A549 (cell line): ENCODE measurements around the gene SGSM1. TPM values are rescaled to one million over a fixed set of nuclear protein-coding genes. Genes with fewer than 3 reads are reported as not detected.

Experiments
- ATAC-seq, 2 experiments: fragments of 200-7000 bp in 1 of 2; fragments of >200 bp in 1 of 2; cut with Nextera tagmentation in 1 of 2; cut with Tn5 transposase in 1 of 2; 3 replicates each; pipeline versions ENCODE4 v1.8.0 to v1.9.1; 2018 to 2020; ENCODE audit warnings: mild to moderate bottlenecking in 1 of 2, moderate library complexity in 1 of 2
- CTCF ChIA-PET: fragments of 300-600 bp; sonication (Branson Sonifier 250); formaldehyde crosslinking; extraction: SDS; loops from one replicate; lab custom pipeline; 2021; ENCODE audit warnings: antibody characterized with exemption, inconsistent platforms; lab: Yijun Ruan, JAX
- POLR2A ChIA-PET: fragments of 350-600 bp; formaldehyde crosslinking; extraction: SDS; loops from one replicate; lab custom pipeline; 2021; ENCODE audit warnings: antibody characterized with exemption, inconsistent platforms; lab: Yijun Ruan, JAX
- DNase-seq, 2 experiments: peaks; one replicate each; pipeline versions ENCODE4 v3.0.0 to v3.0.0-alpha.2; 2011 to 2016; ENCODE audit warnings: low read depth in 1 of 2, low spot score in 1 of 2
- FAIRE-seq: peaks from 2 replicates; lab custom pipeline; 2011; peaks lifted over from hg19 to GRCh38; lab: Jason Lieb, UNC
- H3K27ac ChIP-seq, 2 experiments: fragments of >200 bp; sonication (Bioruptor Twin); formaldehyde crosslinking; 3 replicates each; pipeline ENCODE4 v1.5.1; 2016 to 2017
- H3K4me1 ChIP-seq: fragments of >200 bp; sonication (Bioruptor Twin); formaldehyde crosslinking; 3 replicates; pipeline ENCODE4 v1.6.1; 2016
- H3K4me2 ChIP-seq: fragments of >200 bp; sonication (Bioruptor Twin); formaldehyde crosslinking; 3 replicates; pipeline ENCODE4 v1.6.1; 2016
- H3K4me3 ChIP-seq: fragments of >200 bp; sonication (Bioruptor Twin); formaldehyde crosslinking; 3 replicates; pipeline ENCODE4 v1.5.1; 2016
- H3K9me3 ChIP-seq: fragments of >200 bp; sonication (Bioruptor Twin); formaldehyde crosslinking; 3 replicates; pipeline ENCODE4 v1.6.1; 2016
- EHF ChIP-seq: fragments of 250-450 bp; sonication (Bioruptor Pico); IDR thresholded peaks from 2 replicates; pipeline ENCODE4 v1.5.0; 2020; ENCODE audit warnings: mild to moderate bottlenecking
- GATA3 ChIP-seq: IDR thresholded peaks from 2 replicates; pipeline ENCODE4 v1.6.1; 2012; ENCODE audit warnings: borderline replicate concordance
- HDAC2 ChIP-seq: fragments of 200-600 bp; sonication (generic); IDR thresholded peaks from 2 replicates; pipeline ENCODE4 v1.6.1; 2016
- HOXA7 ChIP-seq: fragments of 250-450 bp; sonication (Bioruptor Pico); IDR thresholded peaks from 2 replicates; pipeline ENCODE4 v1.5.0; 2020; ENCODE audit warnings: mild to moderate bottlenecking, moderate library complexity
- JUN ChIP-seq, 2 experiments: fragments of >200 bp; sonication (Bioruptor Twin); formaldehyde crosslinking; IDR thresholded peaks; 2 replicates in 1 of 2; 3 replicates in 1 of 2; pipeline ENCODE4 v1.6.1; 2016 to 2017
- MAFK ChIP-seq: fragments of 450-650 bp; IDR thresholded peaks from 2 replicates; pipeline ENCODE4 v1.6.1; 2014; ENCODE audit not compliant: partially characterized antibody
- NFE2L2 ChIP-seq: fragments of 150-350 bp; conservative IDR thresholded peaks from 2 replicates; pipeline ENCODE4 v1.6.1; 2014; ENCODE audit warnings: low read length
- PHF8 ChIP-seq: fragments of 200-600 bp; sonication (generic); IDR thresholded peaks from 2 replicates; pipeline ENCODE4 v1.6.1; 2016; ENCODE audit warnings: low read depth, mild to moderate bottlenecking, antibody characterized with exemption, moderate library complexity, borderline replicate concordance
- RAD21 ChIP-seq, 2 experiments: fragments of >200 bp in 1 of 2; sonication (Bioruptor Twin) in 1 of 2; formaldehyde crosslinking in 1 of 2; IDR thresholded peaks in 1 of 2; conservative IDR thresholded peaks in 1 of 2; 2 replicates in 1 of 2; 3 replicates in 1 of 2; pipeline ENCODE4 v1.6.1; 2012 to 2018; ENCODE audit warnings: inconsistent platforms in 1 of 2
- RNF2 ChIP-seq: fragments of 200-600 bp; sonication (generic); IDR thresholded peaks from 2 replicates; pipeline ENCODE4 v1.6.1; 2016; ENCODE audit warnings: low read depth, mild to moderate bottlenecking, antibody characterized with exemption, moderate library complexity, borderline replicate concordance
- SMC3 ChIP-seq: fragments of >200 bp; sonication (Bioruptor Twin); formaldehyde crosslinking; IDR thresholded peaks from 3 replicates; pipeline ENCODE4 v1.6.1; 2018; ENCODE audit warnings: inconsistent platforms
- TFCP2L1 ChIP-seq: fragments of 250-450 bp; sonication (Bioruptor Pico); IDR thresholded peaks from 2 replicates; pipeline ENCODE4 v1.5.0; 2021; ENCODE audit warnings: mild to moderate bottlenecking
- TP53 ChIP-seq: fragments of 250-450 bp; sonication (Bioruptor Pico); IDR thresholded peaks from 2 replicates; pipeline ENCODE4 v1.5.0; 2021; ENCODE audit warnings: mild to moderate bottlenecking, moderate library complexity
- WGBS: methylation state at CpG from one replicate; pipeline ENCODE4 v1.1.6; 2017; ENCODE audit errors: missing lambda C conversion rate; 5-methylcytosine and 5-hydroxymethylcytosine counted together
- polyA plus RNA-seq, 4 experiments: library from polyadenylated mRNA; depleted of rRNA in 3 of 4; stranded (reverse); fragments of >200 nt; fragmentation: RNase III in 1 of 4; extraction: RNeasy Plus Mini Kit Qiagen cat#74134 plus additional on column Dnase treatment in 1 of 4; gene quantifications; 2 replicates in 3 of 4; 3 replicates in 1 of 4; pipeline ENCODE4 v1.2.3, GENCODE V29; 2011 to 2017
- TF ChIP-seq, protein P1 (sequence below): fragments of 150-350 bp; IDR thresholded peaks from 2 replicates; pipeline ENCODE4 v1.6.1; 2014; ENCODE audit warnings: low read depth, mild to moderate bottlenecking, low read length
- TF ChIP-seq, protein P2 (sequence below): fragments of 250-450 bp; sonication (Bioruptor Pico); IDR thresholded peaks from 2 replicates; pipeline ENCODE4 v1.5.0; 2020; ENCODE audit warnings: low read depth, mild to moderate bottlenecking, moderate library complexity
- TF ChIP-seq, protein P3 (sequence below): fragments of 200-600 bp; sonication (generic); IDR thresholded peaks from 2 replicates; pipeline ENCODE4 v1.6.1; 2016; ENCODE audit warnings: antibody characterized with exemption, mild to moderate bottlenecking, moderate library complexity
- TF ChIP-seq, protein P4 (sequence below): fragments of >200 bp; sonication (Bioruptor Twin); formaldehyde crosslinking; IDR thresholded peaks from 3 replicates; pipeline ENCODE4 v1.5.1; 2016
- TF ChIP-seq, protein P5 (sequence below): IDR thresholded peaks from 2 replicates; pipeline ENCODE4 v1.6.1; 2012

The SGSM1 gene
- polyA plus RNA-seq, 2 of the 4 experiments (the other 2 are of a cell fraction), result 0.50 to 1.4 TPM

DNA sequence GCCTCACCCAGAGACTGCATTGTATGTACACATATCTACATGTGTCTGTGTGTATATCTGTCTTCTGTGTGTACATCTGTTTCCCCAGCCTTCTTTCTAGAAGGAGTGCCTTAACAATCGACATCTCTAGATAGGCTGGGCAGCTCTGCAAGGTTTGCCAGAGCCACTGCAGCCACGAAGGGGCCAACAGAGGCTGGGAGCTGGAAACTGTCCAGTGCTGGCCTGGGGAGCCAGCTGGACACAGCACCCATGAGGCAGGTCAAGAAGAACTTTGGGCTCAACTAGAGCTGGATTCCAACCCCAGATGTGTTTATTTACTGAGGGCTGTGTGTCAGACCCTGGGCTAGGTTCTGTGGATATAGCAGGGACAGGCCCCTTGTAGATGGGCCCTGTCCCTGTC is 3.3 kb downstream of the SGSM1 start:
- TF ChIP-seq RNF2, result no peak
- TF ChIP-seq SMC3, result no peak
- TF ChIP-seq NFE2L2, result no peak
- TF ChIP-seq EHF, result no peak
- TF ChIP-seq, protein P1, sequence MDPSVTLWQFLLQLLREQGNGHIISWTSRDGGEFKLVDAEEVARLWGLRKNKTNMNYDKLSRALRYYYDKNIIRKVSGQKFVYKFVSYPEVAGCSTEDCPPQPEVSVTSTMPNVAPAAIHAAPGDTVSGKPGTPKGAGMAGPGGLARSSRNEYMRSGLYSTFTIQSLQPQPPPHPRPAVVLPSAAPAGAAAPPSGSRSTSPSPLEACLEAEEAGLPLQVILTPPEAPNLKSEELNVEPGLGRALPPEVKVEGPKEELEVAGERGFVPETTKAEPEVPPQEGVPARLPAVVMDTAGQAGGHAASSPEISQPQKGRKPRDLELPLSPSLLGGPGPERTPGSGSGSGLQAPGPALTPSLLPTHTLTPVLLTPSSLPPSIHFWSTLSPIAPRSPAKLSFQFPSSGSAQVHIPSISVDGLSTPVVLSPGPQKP, result no peak
- TF ChIP-seq MAFK, result no peak
- TF ChIP-seq HDAC2, result no peak
- TF ChIP-seq, protein P2, sequence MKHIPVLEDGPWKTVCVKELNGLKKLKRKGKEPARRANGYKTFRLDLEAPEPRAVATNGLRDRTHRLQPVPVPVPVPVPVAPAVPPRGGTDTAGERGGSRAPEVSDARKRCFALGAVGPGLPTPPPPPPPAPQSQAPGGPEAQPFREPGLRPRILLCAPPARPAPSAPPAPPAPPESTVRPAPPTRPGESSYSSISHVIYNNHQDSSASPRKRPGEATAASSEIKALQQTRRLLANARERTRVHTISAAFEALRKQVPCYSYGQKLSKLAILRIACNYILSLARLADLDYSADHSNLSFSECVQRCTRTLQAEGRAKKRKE (CRISPR knock-in tag), result no peak
- TF ChIP-seq GATA3, result no peak
- TF ChIP-seq HOXA7 (CRISPR knock-in tag), result no peak
- TF ChIP-seq, protein P3, sequence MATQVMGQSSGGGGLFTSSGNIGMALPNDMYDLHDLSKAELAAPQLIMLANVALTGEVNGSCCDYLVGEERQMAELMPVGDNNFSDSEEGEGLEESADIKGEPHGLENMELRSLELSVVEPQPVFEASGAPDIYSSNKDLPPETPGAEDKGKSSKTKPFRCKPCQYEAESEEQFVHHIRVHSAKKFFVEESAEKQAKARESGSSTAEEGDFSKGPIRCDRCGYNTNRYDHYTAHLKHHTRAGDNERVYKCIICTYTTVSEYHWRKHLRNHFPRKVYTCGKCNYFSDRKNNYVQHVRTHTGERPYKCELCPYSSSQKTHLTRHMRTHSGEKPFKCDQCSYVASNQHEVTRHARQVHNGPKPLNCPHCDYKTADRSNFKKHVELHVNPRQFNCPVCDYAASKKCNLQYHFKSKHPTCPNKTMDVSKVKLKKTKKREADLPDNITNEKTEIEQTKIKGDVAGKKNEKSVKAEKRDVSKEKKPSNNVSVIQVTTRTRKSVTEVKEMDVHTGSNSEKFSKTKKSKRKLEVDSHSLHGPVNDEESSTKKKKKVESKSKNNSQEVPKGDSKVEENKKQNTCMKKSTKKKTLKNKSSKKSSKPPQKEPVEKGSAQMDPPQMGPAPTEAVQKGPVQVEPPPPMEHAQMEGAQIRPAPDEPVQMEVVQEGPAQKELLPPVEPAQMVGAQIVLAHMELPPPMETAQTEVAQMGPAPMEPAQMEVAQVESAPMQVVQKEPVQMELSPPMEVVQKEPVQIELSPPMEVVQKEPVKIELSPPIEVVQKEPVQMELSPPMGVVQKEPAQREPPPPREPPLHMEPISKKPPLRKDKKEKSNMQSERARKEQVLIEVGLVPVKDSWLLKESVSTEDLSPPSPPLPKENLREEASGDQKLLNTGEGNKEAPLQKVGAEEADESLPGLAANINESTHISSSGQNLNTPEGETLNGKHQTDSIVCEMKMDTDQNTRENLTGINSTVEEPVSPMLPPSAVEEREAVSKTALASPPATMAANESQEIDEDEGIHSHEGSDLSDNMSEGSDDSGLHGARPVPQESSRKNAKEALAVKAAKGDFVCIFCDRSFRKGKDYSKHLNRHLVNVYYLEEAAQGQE, result no peak
- no peak for TF ChIP-seq RAD21 (conservative IDR thresholded peaks at IDR 0.05 in 1 of 2, IDR thresholded peaks at IDR 0.05 in 1 of 2)
- no peak for TF ChIP-seq TP53 (CRISPR knock-in tag)
- TF ChIP-seq JUN (IDR thresholded peaks at IDR 0.05), result no peak
- no peak for TF ChIP-seq TFCP2L1 (CRISPR knock-in tag)
- TF ChIP-seq, protein P4, sequence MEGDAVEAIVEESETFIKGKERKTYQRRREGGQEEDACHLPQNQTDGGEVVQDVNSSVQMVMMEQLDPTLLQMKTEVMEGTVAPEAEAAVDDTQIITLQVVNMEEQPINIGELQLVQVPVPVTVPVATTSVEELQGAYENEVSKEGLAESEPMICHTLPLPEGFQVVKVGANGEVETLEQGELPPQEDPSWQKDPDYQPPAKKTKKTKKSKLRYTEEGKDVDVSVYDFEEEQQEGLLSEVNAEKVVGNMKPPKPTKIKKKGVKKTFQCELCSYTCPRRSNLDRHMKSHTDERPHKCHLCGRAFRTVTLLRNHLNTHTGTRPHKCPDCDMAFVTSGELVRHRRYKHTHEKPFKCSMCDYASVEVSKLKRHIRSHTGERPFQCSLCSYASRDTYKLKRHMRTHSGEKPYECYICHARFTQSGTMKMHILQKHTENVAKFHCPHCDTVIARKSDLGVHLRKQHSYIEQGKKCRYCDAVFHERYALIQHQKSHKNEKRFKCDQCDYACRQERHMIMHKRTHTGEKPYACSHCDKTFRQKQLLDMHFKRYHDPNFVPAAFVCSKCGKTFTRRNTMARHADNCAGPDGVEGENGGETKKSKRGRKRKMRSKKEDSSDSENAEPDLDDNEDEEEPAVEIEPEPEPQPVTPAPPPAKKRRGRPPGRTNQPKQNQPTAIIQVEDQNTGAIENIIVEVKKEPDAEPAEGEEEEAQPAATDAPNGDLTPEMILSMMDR, result no peak
- TF ChIP-seq, protein P5, sequence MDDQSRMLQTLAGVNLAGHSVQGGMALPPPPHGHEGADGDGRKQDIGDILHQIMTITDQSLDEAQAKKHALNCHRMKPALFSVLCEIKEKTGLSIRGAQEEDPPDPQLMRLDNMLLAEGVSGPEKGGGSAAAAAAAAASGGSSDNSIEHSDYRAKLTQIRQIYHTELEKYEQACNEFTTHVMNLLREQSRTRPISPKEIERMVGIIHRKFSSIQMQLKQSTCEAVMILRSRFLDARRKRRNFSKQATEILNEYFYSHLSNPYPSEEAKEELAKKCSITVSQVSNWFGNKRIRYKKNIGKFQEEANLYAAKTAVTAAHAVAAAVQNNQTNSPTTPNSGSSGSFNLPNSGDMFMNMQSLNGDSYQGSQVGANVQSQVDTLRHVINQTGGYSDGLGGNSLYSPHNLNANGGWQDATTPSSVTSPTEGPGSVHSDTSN, result no peak
- no peak for TF ChIP-seq PHF8
- no peaks in the 10 kb centered on the region for H3K9me3 ChIP-seq

More for the DNA sequence above, 3.3 kb downstream of the SGSM1 start:
- ATAC-seq (no peak), FAIRE-seq (no peak), DNase-seq (no peak)
- H3K4me1 ChIP-seq, result no peaks in the 10 kb centered on the region
- H3K27ac ChIP-seq, result no peak overlapping the region
- H3K4me3 ChIP-seq, result no peak overlapping the region
- WGBS, result 33% methylated on average over 2 of the region's 2 CpGs
- H3K4me2 ChIP-seq, result no peak overlapping the region
- CTCF ChIA-PET, result interaction anchor here (1.3 kb wide), 2 partner anchors 17 to 41 kb away, joined by 3 read pairs; no protein-coding TSS in a partner anchor
- POLR2A ChIA-PET, result no interaction called here
